Measurements from ENCODE around the gene DPH6.

DPH6 gene

GRCh38 chr15:35545316-35545823, 595 bp downstream of the DPH6 start:
- no peak for DNase-seq

GRCh38 chr15:35540885-35541284, 5.1 kb downstream of the DPH6 start:
- no peak for DNase-seq

DNA sequence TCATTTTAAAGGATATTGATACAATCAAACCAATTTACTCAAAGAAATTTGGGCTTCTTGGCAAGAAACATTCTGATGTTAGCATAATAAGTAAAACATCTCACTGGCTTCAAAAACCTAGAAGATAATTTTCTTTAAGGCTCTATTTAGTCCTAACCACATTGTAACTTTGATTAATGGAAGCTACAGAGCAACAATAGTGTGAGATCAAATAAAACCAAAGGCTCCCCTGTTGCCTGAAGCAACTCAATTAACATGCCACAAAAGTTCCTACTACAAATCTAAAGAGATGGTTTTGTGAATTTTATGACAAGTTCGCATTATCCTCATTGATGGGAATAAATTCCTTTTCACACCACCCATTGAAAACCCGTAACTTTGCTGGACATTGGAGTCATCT, 5.9 kb downstream of the DPH6 start:
- no peak for DNase-seq

- DNase-seq, result no peak
Measured at GRCh38 chr15:35535365-35535916, 10.5 kb downstream of the DPH6 start.

DNA sequence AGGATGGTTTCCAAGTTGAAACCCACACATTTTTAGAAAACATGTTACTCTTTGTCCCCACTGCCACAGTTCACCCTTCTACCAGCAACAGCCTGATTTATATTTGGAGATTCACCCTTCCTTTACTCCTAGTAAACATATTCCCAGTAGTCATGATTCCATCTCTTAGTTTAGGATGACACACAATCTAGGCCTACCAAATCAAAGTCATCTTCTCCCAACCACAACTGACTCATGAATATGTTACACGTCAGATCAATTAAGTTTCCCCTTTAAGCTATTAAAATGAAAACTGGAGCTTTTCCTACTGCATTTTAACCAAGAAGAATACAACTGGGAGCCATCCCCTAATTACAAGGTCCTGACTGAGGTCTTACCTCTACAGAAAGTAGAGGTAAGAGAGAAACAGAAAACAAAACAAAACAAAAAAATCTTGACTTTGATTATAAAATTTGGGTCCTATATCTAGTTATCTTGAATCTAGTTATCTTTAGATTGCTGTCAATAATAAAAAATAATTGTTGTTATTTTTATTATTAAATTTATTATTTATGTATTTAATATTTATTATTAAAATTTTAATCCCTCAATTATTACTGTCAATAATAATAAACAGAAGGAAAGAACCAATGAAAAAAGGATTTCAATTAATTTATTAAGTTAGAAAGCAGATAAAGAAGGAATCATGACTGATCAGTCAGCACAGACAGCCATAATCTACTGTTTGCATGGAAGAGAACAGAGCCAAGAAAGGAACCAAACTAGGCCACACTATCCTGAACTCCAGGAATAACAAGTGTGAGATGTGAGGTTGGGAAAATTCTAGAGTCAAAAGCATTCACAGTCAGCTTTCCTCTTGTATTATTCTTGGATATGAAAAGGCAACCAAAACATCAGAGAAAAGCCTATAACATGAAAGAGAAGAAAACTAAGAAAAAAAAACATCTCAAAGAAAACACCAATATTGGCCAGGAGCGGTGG, 12.5 kb downstream of the DPH6 start:
- no peak for DNase-seq

DNA sequence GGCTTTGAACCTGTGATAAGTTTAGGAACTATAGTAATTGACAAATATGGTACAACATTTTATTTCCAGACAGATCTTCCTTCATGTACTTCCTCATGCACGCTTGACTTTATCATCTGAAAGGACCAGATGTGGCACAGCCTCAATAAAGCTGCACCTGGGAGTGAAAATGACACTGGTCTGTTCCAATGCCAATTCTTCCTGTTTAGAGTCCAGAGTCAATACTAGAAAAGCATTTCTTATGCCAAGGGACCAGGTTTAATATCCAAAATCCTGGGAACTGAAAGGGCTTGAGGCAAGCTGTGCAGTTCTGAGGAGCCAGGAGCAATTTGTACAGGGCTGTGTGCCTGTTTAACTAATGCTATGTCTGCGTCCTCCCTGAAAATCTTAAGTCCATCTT, 15.3 kb downstream of the DPH6 start:
- DNase-seq, result no peak

DNA sequence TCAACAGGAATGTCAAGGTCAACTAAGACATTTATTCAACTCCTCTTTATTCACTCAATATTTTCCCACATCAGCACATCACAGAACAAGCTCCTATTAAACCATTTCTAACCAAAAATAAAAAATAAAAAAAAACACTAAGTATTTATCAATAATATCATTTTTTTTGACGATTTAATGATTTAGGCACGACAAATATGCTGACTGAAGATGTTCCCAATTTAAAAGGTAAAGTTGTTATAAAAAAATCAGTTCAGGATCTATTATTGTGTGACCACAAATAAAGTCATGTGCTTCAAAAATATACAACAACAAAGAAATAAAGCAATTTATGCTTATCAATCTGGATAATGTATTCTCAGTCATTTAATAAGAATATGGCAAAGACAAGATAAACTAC, 16.2 kb downstream of the DPH6 start:
- DNase-seq, result no peak

GRCh38 chr15:35522061-35522460, 23.9 kb downstream of the DPH6 start:
- no peak for DNase-seq

DNA sequence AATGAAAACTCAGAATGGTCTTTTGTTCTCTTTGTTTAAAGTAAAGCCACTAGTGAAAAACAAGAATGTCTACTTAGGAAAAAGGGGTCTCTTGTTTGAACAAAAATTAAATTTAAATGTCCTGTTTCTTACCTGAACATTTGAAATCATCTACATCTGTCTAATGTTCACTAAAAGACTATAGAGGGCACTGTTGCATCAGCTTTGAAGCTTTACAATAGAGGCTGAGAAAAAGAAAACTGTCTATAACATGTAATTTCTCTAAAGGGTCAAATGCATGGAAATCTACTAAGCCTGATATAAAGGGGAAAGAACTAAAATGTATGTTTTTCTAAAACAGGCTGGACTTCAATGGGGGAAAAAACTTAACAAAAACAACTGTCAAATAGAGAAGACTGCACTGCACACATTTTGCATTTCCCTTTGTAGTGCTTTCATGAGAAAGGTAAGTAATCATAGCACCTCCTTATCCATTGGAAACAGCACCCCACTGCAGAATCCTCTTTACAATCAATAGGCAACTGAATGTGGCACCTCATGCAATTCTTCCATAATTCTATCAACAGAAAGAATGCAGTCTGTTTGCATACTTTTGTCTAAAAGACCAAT, 26.3 kb downstream of the DPH6 start:
- no peak for DNase-seq

GRCh38 chr15:35519052-35519451, 26.9 kb downstream of the DPH6 start:
- DNase-seq, result no peak

DNA sequence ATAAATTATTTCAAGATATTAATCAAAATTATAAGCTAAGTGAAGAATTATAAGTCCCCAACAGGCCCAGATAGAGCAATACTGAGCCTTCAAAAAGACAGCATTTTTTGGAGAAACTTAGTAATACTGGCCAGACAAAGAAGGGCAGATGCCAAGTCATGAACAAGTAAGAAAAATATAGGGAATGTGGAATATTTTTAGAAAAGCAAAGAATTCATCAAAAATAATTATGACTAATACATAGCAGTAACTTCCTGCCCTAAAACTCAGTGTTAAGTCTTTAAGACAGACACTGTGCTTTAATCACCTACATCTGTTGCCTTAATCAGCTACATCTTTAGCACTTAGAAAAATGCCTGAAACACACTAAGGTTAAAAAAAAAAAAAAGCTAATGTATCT, 31.2 kb downstream of the DPH6 start:
- no peak for DNase-seq

- no peak for DNase-seq
Measured at GRCh38 chr15:35507932-35508638, 37.9 kb downstream of the DPH6 start.

GRCh38 chr15:35506272-35506870, 39.6 kb downstream of the DPH6 start:
- no peak for DNase-seq

- no peak for DNase-seq
Measured at GRCh38 chr15:35505809-35506208, 40.2 kb downstream of the DPH6 start.

GRCh38 chr15:35505141-35505540, 40.8 kb downstream of the DPH6 start:
- no peak for DNase-seq

DNA sequence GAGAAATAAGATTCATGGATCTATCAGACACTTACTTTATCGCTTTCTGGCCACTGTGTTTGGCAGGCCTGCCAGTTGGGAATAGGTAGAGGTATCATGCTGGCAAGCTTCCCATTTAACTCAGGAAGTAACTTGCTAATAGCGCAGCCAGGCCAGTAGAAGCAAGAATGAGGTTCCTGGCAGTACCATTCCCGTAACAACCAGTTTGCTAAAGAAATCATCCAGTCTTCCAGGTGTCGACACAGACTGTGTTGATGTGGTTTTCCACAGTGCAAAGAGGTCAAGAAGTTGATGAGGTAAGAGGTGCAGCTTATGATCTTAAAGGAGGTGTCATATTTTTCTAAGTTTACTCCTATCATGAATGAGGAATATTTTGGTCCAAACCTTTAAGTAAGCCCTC, 46.2 kb downstream of the DPH6 start:
- no peak for DNase-seq

- no peak for DNase-seq
Measured at GRCh38 chr15:35496585-35496984, 49.4 kb downstream of the DPH6 start.

DNA sequence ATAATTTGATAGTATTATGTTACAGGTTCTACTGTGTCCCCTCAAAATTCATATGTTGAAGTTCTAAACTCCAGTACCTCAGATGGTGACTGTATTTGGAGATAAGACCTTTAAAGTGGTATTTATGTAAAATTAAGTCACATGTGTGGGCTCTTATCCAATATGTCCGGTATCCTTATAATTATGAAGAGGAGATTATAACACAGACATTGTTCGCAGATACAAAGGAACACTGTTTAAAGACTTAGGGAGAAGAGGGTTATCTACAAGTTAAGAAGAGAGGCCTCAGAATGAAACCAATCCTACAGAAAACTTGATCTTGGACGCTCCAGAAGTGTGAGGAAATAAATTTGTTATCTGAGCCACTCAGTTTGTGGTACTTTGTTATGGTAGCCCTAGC, 50.9 kb downstream of the DPH6 start:
- DNase-seq, result no peak

- no peak for DNase-seq
Measured at GRCh38 chr15:35491999-35492398, 54.0 kb downstream of the DPH6 start.

DNA sequence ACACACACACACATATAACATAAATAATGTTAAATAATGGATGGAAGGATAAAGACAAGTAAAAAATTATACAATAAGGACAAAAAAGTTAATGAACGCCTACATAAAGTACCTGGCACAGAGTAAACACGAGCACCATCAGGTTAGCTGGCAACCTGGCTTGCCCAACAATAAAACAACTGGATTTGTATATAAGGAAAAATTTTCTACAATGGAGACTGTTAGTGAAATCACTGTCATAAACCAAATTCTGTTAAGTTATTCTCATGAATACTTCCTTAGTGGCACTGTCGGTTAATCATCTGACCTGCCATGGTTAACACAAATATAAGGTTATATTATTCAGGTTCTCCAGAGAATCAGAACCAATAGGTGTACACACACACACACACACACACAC, 54.8 kb downstream of the DPH6 start:
- no peak for DNase-seq

GRCh38 chr15:35490511-35490910, 55.5 kb downstream of the DPH6 start:
- DNase-seq, result no peak

- no peak for DNase-seq
Measured at GRCh38 chr15:35487417-35487816, 58.5 kb downstream of the DPH6 start.
